Measurements from ENCODE around the gene ZNF593. TPM values are rescaled to one million over a fixed set of nuclear protein-coding genes. Genes with fewer than 3 reads are reported as not detected.
A peak's percentile ranks its signal among the peaks of the same experiment; 100 is the strongest.

Gene ZNF593
- total and polyA plus RNA-seq, 2 of the 13 experiments (the other 11 are each of a cell fraction or from before 2014, with no cell fraction given), result 37.3 to 55.8 TPM

DNA sequence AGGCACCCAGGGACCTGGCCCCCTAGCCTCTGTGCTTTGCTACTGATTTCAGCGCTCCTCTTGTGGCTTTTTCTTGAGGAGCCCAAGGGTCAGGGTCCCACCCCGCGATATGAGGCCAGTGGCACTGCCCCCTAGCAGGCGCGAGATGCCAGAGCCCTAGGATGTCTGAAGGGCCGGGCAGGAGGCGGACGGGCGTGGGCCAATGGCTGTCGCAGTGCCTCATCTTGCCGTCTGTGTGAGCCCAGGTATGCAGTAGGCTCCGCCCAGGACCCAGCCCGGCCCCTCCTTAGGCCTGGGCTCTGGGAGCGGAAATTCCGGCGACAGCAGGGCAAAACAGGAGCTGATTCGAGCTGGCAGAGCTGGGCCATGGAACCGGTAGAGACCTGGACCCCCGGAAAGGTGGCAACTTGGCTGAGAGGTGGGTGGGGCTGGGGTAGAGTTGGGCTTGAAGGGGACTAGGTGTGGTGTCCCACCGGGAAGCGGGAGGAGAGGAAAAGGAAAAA is 7.5 kb downstream of the ZNF593 start, which contains the start of gene CNKSR1 (continued):
- TF ChIP-seq, protein P1, sequence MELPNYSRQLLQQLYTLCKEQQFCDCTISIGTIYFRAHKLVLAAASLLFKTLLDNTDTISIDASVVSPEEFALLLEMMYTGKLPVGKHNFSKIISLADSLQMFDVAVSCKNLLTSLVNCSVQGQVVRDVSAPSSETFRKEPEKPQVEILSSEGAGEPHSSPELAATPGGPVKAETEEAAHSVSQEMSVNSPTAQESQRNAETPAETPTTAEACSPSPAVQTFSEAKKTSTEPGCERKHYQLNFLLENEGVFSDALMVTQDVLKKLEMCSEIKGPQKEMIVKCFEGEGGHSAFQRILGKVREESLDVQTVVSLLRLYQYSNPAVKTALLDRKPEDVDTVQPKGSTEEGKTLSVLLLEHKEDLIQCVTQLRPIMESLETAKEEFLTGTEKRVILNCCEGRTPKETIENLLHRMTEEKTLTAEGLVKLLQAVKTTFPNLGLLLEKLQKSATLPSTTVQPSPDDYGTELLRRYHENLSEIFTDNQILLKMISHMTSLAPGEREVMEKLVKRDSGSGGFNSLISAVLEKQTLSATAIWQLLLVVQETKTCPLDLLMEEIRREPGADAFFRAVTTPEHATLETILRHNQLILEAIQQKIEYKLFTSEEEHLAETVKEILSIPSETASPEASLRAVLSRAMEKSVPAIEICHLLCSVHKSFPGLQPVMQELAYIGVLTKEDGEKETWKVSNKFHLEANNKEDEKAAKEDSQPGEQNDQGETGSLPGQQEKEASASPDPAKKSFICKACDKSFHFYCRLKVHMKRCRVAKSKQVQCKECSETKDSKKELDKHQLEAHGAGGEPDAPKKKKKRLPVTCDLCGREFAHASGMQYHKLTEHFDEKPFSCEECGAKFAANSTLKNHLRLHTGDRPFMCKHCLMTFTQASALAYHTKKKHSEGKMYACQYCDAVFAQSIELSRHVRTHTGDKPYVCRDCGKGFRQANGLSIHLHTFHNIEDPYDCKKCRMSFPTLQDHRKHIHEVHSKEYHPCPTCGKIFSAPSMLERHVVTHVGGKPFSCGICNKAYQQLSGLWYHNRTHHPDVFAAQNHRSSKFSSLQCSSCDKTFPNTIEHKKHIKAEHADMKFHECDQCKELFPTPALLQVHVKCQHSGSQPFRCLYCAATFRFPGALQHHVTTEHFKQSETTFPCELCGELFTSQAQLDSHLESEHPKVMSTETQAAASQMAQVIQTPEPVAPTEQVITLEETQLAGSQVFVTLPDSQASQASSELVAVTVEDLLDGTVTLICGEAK (IDR thresholded peaks at IDR 0.05), result no peak
- TF ChIP-seq, protein P1 (CRISPR knock-in tag; IDR thresholded peaks at IDR 0.05), result peak; percentile 16; the same call in 1 of the 2 replicates
- TF ChIP-seq TEAD3 (CRISPR knock-in tag; optimal IDR thresholded peaks at IDR 0.05; ENCODE audit: borderline replicate concordance) (peak; percentile 95), ZNF451 (CRISPR knock-in tag; IDR thresholded peaks at IDR 0.05) (no peak), POLR2AphosphoS5 (IDR thresholded peaks at IDR 0.05; ENCODE audit: low read depth, low read length) (peak; percentile 62), YEATS2 (CRISPR knock-in tag; IDR thresholded peaks at IDR 0.05; ENCODE audit: borderline replicate concordance) (no peak), POLR2A (IDR thresholded peaks at IDR 0.05; ENCODE audit: insufficient read depth in 1 of 2, low read depth in 2 of 2, low read length in 2 of 2) (peak in 1 of 2 experiments; percentile 44; a peak in 1 of 4 replicates), FOXC1 (CRISPR knock-in tag; IDR thresholded peaks at IDR 0.05; ENCODE audit: borderline replicate concordance) (0 out of 2 replicates have a peak, but pooled peaks have one; percentile 22), GABPB1 (CRISPR knock-in tag; IDR thresholded peaks at IDR 0.05) (peak; percentile 68; the same call in 1 of the 2 replicates), FOSL2 (CRISPR knock-in tag; IDR thresholded peaks at IDR 0.05) (peak; percentile 5; the same call in 1 of the 2 replicates), ELF1 (CRISPR knock-in tag; IDR thresholded peaks at IDR 0.05) (peak; percentile 42; the same call in 1 of the 2 replicates), PTBP1 (IDR thresholded peaks at IDR 0.05; ENCODE audit: low read depth, low read length, poor library complexity, severe bottlenecking) (peak; percentile 45), RXRA (CRISPR knock-in tag; IDR thresholded peaks at IDR 0.05) (peak; percentile 42; the same call in 1 of the 2 replicates), ZBTB38 (CRISPR knock-in tag; IDR thresholded peaks at IDR 0.05) (peak; percentile 44; the same call in 1 of the 2 replicates), ARID2 (CRISPR knock-in tag; IDR thresholded peaks at IDR 0.05; ENCODE audit: borderline replicate concordance) (peak; percentile 65; the same call in 1 of the 2 replicates), ZBTB33 (CRISPR knock-in tag; IDR thresholded peaks at IDR 0.05) (peak; percentile 32; the same call in 1 of the 2 replicates), ZNF713 (CRISPR knock-in tag; IDR thresholded peaks at IDR 0.05) (no peak)
- TF ChIP-seq, protein P2, sequence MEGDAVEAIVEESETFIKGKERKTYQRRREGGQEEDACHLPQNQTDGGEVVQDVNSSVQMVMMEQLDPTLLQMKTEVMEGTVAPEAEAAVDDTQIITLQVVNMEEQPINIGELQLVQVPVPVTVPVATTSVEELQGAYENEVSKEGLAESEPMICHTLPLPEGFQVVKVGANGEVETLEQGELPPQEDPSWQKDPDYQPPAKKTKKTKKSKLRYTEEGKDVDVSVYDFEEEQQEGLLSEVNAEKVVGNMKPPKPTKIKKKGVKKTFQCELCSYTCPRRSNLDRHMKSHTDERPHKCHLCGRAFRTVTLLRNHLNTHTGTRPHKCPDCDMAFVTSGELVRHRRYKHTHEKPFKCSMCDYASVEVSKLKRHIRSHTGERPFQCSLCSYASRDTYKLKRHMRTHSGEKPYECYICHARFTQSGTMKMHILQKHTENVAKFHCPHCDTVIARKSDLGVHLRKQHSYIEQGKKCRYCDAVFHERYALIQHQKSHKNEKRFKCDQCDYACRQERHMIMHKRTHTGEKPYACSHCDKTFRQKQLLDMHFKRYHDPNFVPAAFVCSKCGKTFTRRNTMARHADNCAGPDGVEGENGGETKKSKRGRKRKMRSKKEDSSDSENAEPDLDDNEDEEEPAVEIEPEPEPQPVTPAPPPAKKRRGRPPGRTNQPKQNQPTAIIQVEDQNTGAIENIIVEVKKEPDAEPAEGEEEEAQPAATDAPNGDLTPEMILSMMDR (CRISPR knock-in tag; IDR thresholded peaks at IDR 0.05), result peak; percentile 55
